Progenitor cell of endocrine pancreas (in vitro differentiated cells): ENCODE results near the gene SLC25A6. TPM values are rescaled to one million over a fixed set of nuclear protein-coding genes. Genes with fewer than 3 reads are reported as not detected.
"Not testable (repeated sequence)": the region's sequence is repeated elsewhere in the genome, so short reads cannot be mapped to it uniquely, and the experiment has no call there.

Experiments used
- DNase-seq: peaks from one replicate; pipeline ENCODE4 v3.0.0; 2021; ENCODE audit warnings: low spot score; ENCODE audit not compliant: unreplicated experiment
- H3K27ac Mint-ChIP-seq: 2 replicates; pipeline ENCODE4 v1.8.0; 2021; ENCODE audit warnings: mild to moderate bottlenecking, moderate library complexity, mixed read lengths
- H3K27me3 Mint-ChIP-seq: 2 replicates; pipeline ENCODE4 v1.8.0; 2021; ENCODE audit warnings: mixed read lengths
- H3K36me3 Mint-ChIP-seq: 2 replicates; pipeline ENCODE4 v1.8.0; 2022; ENCODE audit warnings: mixed read lengths; ENCODE audit not compliant: insufficient read depth
- H3K4me1 Mint-ChIP-seq: 2 replicates; pipeline ENCODE4 v1.8.0; 2021; ENCODE audit warnings: low read depth, mixed read lengths
- H3K4me3 Mint-ChIP-seq: 2 replicates; pipeline ENCODE4 v1.8.0; 2021; ENCODE audit warnings: low read depth, mild to moderate bottlenecking, moderate library complexity, mixed read lengths
- H3K9me3 Mint-ChIP-seq: 2 replicates; pipeline ENCODE4 v1.8.0; 2021; ENCODE audit warnings: low read depth, mixed read lengths
- CTCF ChIP-seq: fragments of 200-600 bp; sonication (generic); IDR thresholded peaks from one replicate; pipeline ENCODE4 v1.5.0; 2021; ENCODE audit warnings: antibody characterized with exemption, mild to moderate bottlenecking; ENCODE audit not compliant: unreplicated experiment
- total RNA-seq: library from RNA; stranded (reverse); gene quantifications from 2 replicates; pipeline ENCODE4 v1.2.1, GENCODE V29; 2021

SLC25A6 gene
- total RNA-seq, 1 donor from 2014 or later: 387 TPM

- H3K9me3 Mint-ChIP-seq: no peaks in the 10 kb centered on the region
- H3K36me3 Mint-ChIP-seq: peaks cover 1% of the 10 kb centered on the region
- TF ChIP-seq CTCF: no peak
- H3K27me3 Mint-ChIP-seq: no peaks in the 10 kb centered on the region
- no peak overlapping the region for H3K27ac Mint-ChIP-seq
- H3K4me3 Mint-ChIP-seq: no peak overlapping the region
- no peaks in the 10 kb centered on the region for H3K4me1 Mint-ChIP-seq
- no peak for DNase-seq
Observed at GRCh38 chrX:1378306-1378759, 13.6 kb downstream of the SLC25A6 start.

- no peak overlapping the region for H3K4me3 Mint-ChIP-seq
Observed at GRCh38 chrX:1368385-1368698, 23.6 kb downstream of the SLC25A6 start.

GRCh38 chrX:1366363-1366762 lies 25.6 kb downstream of the SLC25A6 start:
- H3K27me3 Mint-ChIP-seq, H3K36me3 Mint-ChIP-seq, H3K27ac Mint-ChIP-seq, H3K9me3 Mint-ChIP-seq, DNase-seq, H3K4me3 Mint-ChIP-seq, H3K4me1 Mint-ChIP-seq: not testable (repeated sequence)

More at GRCh38 chrX:1368385-1368698, 23.6 kb downstream of the SLC25A6 start:
- Mint-ChIP-seq H3K9me3 (no peaks in the 10 kb centered on the region), H3K27me3 (no peaks in the 10 kb centered on the region), H3K36me3 (peaks cover 4% of the 10 kb centered on the region), H3K27ac (peak overlapping the region; percentile 91), H3K4me1 (no peaks in the 10 kb centered on the region)
- DNase-seq: no peak
- TF ChIP-seq CTCF: no peak

- no peak for DNase-seq
- Mint-ChIP-seq H3K27me3 (no peaks in the 10 kb centered on the region), H3K9me3 (no peaks in the 10 kb centered on the region), H3K36me3 (peaks cover 14% of the 10 kb centered on the region), H3K4me3 (no peak overlapping the region), H3K4me1 (no peaks in the 10 kb centered on the region), H3K27ac (peak overlapping the region; percentile 53)
- no peak for TF ChIP-seq CTCF
Observed at GRCh38 chrX:1361910-1362309, 30.0 kb downstream of the SLC25A6 start.

GRCh38 chrX:1361275-1361674 lies 30.6 kb downstream of the SLC25A6 start:
- no peak overlapping the region for H3K4me3 Mint-ChIP-seq
- H3K4me1 Mint-ChIP-seq: no peaks in the 10 kb centered on the region
- DNase-seq: no peak
- H3K36me3 Mint-ChIP-seq: peaks cover 14% of the 10 kb centered on the region
- no peaks in the 10 kb centered on the region for H3K27me3 Mint-ChIP-seq
- H3K27ac Mint-ChIP-seq: no peak overlapping the region
- TF ChIP-seq CTCF: no peak
- no peaks in the 10 kb centered on the region for H3K9me3 Mint-ChIP-seq

GRCh38 chrX:1360171-1360570 lies 31.7 kb downstream of the SLC25A6 start:
- Mint-ChIP-seq H3K9me3 (no peaks in the 10 kb centered on the region), H3K36me3 (peaks cover 14% of the 10 kb centered on the region), H3K4me1 (no peaks in the 10 kb centered on the region), H3K27ac (no peak overlapping the region), H3K27me3 (no peaks in the 10 kb centered on the region), H3K4me3 (no peak overlapping the region)
- TF ChIP-seq CTCF: no peak
- DNase-seq: no peak
